K562 (cell line): ENCODE measurements around the gene GOLGA6D. TPM values are rescaled to one million over a fixed set of nuclear protein-coding genes. Genes with fewer than 3 reads are reported as not detected.

ENCODE experiments used
- CBX3 ChIP-seq, 2 experiments: IDR thresholded peaks; 1 replicate in 1 of 2; 2 replicates in 1 of 2; pipeline ENCODE4 v1.6.1; 2012; ENCODE audit warnings: inconsistent platforms in 2 of 2, low read length in 2 of 2, borderline replicate concordance in 1 of 2, control low read depth in 1 of 2
- E2F1 ChIP-seq: sonication (generic); formaldehyde crosslinking; IDR thresholded peaks from 2 replicates; pipeline ENCODE4 v1.8.1; 2023; ENCODE audit warnings: mild to moderate bottlenecking, missing genetic modification reagents, moderate library complexity
- FIP1L1 ChIP-seq: fragments of 200-400 bp; formaldehyde crosslinking; IDR thresholded peaks from 2 replicates; pipeline ENCODE4 v1.6.1; 2018; ENCODE audit warnings: mild to moderate bottlenecking, low read depth, low read length; ENCODE audit not compliant: poor library complexity, severe bottlenecking
- HOXB6 ChIP-seq: fragments of 250-450 bp; sonication (Bioruptor Pico); IDR thresholded peaks from 2 replicates; pipeline ENCODE4 v1.5.1; 2022; ENCODE audit warnings: mild to moderate bottlenecking, borderline replicate concordance
- L3MBTL2 ChIP-seq: fragments of 450-650 bp; IDR thresholded peaks from 2 replicates; pipeline ENCODE4 v1.6.1; 2016; ENCODE audit warnings: mild to moderate bottlenecking, moderate library complexity
- MEF2D ChIP-seq: conservative IDR thresholded peaks from 2 replicates; pipeline ENCODE4 v1.6.1; 2016; ENCODE audit warnings: low read depth, missing genetic modification characterization, missing compliant biosample characterization
- NCOR1 ChIP-seq: fragments of 450-650 bp; IDR thresholded peaks from 2 replicates; pipeline ENCODE4 v1.6.1; 2016; ENCODE audit warnings: mild to moderate bottlenecking, moderate library complexity
- NFRKB ChIP-seq: fragments of 450-650 bp; IDR thresholded peaks from 2 replicates; pipeline ENCODE4 v1.6.1; 2016; ENCODE audit warnings: low read depth
- PHF20 ChIP-seq: fragments of 450-650 bp; IDR thresholded peaks from 2 replicates; pipeline ENCODE4 v1.6.1; 2018; ENCODE audit not compliant: partially characterized antibody
- RNF2 ChIP-seq: sonication (generic); IDR thresholded peaks from 2 replicates; pipeline ENCODE4 v1.6.1; 2016
- SMAD4 ChIP-seq: fragments of 250-450 bp; sonication (Bioruptor Pico); conservative IDR thresholded peaks from 2 replicates; pipeline ENCODE4 v1.8.0; 2021; ENCODE audit warnings: inconsistent platforms, mild to moderate bottlenecking, moderate library complexity
- TCF3 ChIP-seq: sonication (generic); formaldehyde crosslinking; IDR thresholded peaks from 2 replicates; pipeline ENCODE4 v1.4.0; 2020; ENCODE audit warnings: mild to moderate bottlenecking, missing genetic modification reagents
- TGIF2 ChIP-seq: sonication (generic); formaldehyde crosslinking; IDR thresholded peaks from 2 replicates; pipeline ENCODE4 v1.8.1; 2022; ENCODE audit warnings: mild to moderate bottlenecking, missing genetic modification reagents, moderate library complexity
- VEZF1 ChIP-seq: fragments of 200-800 bp; sonication (Bioruptor generic); IDR thresholded peaks from 2 replicates; pipeline ENCODE4 v1.6.1; 2017; ENCODE audit warnings: missing genetic modification characterization, missing compliant biosample characterization
- ZNF696 ChIP-seq: fragments of 250-450 bp; sonication (Bioruptor Pico); conservative IDR thresholded peaks from 2 replicates; pipeline ENCODE4 v1.4.0; 2020; ENCODE audit warnings: mild to moderate bottlenecking, moderate library complexity
- polyA plus RNA-seq, 8 experiments: library from polyadenylated mRNA; depleted of rRNA in 4 of 8; stranded (reverse) in 5 of 8; unstranded in 3 of 8; fragments of >200 nt; fragmentation: Nextera tagmentation in 2 of 8; fragmentation: Illumina TruSeq in 1 of 8; extraction: Ambion mirVana in 2 of 8; extraction: Trizol in 1 of 8; gene quantifications; 2 replicates each; pipeline versions ENCODE4 v1.2.1 to v1.2.3, GENCODE V29; 2011 to 2014; ENCODE audit warnings: inconsistent platforms in 1 of 8, missing spikeins in 1 of 8
- total RNA-seq, 7 experiments: library from RNA; depleted of rRNA in 6 of 7; stranded (reverse); fragments of >200 nt in 6 of 7; fragmentation: Illumina TruSeq in 2 of 7; extraction: Trizol in 2 of 7; gene quantifications; 2 replicates each; pipeline versions ENCODE4 v1.2.1 to v1.2.3, GENCODE V29; 2011 to 2021; ENCODE audit warnings: low replicate concordance in 1 of 7
- TF ChIP-seq, protein P1 (sequence below): fragments of 150-350 bp; conservative IDR thresholded peaks from 2 replicates; pipeline ENCODE4 v1.6.1; 2014; ENCODE audit warnings: low read length
- TF ChIP-seq, protein P2 (sequence below): fragments of 450-650 bp; IDR thresholded peaks from 2 replicates; pipeline ENCODE4 v1.6.1; 2016; ENCODE audit warnings: antibody characterized with exemption

The GOLGA6D gene
- total and polyA plus RNA-seq, 9 of the 15 experiments (the other 6 are each of a cell fraction or from before 2014, with no cell fraction given): not detected

DNA sequence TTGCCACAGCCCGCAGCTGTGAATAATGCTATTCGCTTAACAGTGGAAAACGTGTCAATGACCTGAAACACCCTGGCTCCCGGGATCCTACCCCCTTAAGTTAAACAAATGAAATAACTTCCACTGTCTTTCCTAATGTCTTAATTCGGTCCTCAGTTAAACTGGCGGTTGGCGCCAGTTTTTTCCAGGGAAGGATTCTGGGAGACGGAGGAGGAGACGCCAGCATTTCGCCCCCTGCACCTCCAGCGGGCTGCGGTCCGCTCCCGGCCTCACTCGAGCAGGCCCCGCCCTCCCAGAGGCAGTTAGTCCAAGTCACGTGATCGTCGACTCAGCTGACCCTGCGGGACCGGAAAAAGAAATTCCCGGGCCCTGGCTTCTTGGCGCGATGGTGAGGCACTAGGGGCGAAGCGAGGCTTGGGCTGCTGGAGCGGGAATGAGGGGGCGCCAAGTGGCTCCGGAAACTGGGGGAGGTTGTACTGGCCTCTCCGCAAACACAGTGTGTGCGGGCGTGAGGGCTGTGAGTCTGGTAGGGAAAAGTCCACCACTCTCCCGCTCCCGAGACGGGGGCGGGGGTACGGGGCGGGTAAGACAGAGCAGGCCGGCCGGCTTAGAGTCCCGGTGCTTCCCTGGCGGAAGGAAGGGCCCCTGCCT is 53.2 kb downstream of the GOLGA6D start, which contains the start of gene COMMD4 (continued):
- TF ChIP-seq VEZF1: peak; percentile 79
- TF ChIP-seq TCF3 (CRISPR knock-in tag): no peak
- peak; percentile 61; the same call in 1 of the 2 replicates for TF ChIP-seq E2F1 (CRISPR knock-in tag)
- TF ChIP-seq NCOR1: peak; percentile 40; the same call in 1 of the 2 replicates
- no peak for TF ChIP-seq TGIF2 (CRISPR knock-in tag)
- TF ChIP-seq HOXB6 (CRISPR knock-in tag): no peak
- no peak for TF ChIP-seq FIP1L1
- TF ChIP-seq, protein P1, sequence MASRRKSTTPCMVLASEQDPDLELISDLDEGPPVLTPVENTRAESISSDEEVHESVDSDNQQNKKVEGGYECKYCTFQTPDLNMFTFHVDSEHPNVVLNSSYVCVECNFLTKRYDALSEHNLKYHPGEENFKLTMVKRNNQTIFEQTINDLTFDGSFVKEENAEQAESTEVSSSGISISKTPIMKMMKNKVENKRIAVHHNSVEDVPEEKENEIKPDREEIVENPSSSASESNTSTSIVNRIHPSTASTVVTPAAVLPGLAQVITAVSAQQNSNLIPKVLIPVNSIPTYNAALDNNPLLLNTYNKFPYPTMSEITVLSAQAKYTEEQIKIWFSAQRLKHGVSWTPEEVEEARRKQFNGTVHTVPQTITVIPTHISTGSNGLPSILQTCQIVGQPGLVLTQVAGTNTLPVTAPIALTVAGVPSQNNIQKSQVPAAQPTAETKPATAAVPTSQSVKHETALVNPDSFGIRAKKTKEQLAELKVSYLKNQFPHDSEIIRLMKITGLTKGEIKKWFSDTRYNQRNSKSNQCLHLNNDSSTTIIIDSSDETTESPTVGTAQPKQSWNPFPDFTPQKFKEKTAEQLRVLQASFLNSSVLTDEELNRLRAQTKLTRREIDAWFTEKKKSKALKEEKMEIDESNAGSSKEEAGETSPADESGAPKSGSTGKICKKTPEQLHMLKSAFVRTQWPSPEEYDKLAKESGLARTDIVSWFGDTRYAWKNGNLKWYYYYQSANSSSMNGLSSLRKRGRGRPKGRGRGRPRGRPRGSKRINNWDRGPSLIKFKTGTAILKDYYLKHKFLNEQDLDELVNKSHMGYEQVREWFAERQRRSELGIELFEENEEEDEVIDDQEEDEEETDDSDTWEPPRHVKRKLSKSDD: no peak
- no peak; the same call in 1 of the 2 replicates for TF ChIP-seq MEF2D
- peak in 1 of 2 experiments; percentile 78; a peak in 2 of 3 replicates for TF ChIP-seq CBX3 (IDR thresholded peaks at IDR 0.05; ENCODE audit: borderline replicate concordance in 1 of 2, low read length in 2 of 2)
- TF ChIP-seq, protein P2, sequence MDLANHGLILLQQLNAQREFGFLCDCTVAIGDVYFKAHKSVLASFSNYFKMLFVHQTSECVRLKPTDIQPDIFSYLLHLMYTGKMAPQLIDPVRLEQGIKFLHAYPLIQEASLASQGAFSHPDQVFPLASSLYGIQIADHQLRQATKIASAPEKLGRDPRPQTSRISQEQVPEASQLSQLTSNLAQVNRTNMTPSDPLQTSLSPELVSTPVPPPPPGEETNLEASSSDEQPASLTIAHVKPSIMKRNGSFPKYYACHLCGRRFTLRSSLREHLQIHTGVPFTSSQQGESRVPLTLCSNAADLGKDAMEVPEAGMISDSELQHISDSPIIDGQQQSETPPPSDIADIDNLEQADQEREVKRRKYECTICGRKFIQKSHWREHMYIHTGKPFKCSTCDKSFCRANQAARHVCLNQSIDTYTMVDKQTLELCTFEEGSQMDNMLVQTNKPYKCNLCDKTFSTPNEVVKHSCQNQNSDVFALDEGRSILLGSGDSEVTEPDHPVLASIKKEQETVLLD: peak; percentile 23; the same call in 1 of the 2 replicates
- TF ChIP-seq PHF20: peak; percentile 100
- no peak for TF ChIP-seq ZNF696 (CRISPR knock-in tag)
- peak; percentile 62; the same call in 1 of the 2 replicates for TF ChIP-seq NFRKB
- peak; percentile 90 for TF ChIP-seq L3MBTL2
- TF ChIP-seq SMAD4 (CRISPR knock-in tag): peak; percentile 45; the same call in 1 of the 2 replicates
- peak; percentile 86 for TF ChIP-seq RNF2
